GM18520 (cell line): ENCODE data around the gene SLCO1B1.

Experiments
- ATAC-seq: cut with Tn5 transposase; IDR thresholded peaks from one replicate; pipeline ENCODE4 v1.9.1; 2021; ENCODE audit not compliant: unreplicated experiment

The SLCO1B1 gene

DNA sequence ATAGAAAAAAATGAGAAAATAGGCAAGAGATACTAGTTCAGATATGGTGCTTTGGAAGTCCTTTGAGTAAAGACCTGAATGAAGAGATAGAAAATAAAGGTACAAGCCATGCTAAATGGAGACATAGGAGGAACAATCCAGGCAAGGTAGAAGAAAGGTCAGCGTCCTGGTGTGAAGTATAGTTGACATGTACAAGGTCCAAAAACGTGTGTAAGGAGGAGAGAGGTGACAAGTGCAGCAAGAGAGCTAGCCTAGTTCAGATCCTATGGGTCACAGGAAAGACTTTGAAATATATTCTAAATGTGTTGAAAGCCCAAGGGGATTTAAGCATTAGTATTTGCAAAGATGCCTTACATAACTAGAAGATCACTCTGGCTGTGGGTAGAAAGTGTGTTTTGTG, 88.2 kb downstream of the SLCO1B1 start:
- no peak for ATAC-seq

DNA sequence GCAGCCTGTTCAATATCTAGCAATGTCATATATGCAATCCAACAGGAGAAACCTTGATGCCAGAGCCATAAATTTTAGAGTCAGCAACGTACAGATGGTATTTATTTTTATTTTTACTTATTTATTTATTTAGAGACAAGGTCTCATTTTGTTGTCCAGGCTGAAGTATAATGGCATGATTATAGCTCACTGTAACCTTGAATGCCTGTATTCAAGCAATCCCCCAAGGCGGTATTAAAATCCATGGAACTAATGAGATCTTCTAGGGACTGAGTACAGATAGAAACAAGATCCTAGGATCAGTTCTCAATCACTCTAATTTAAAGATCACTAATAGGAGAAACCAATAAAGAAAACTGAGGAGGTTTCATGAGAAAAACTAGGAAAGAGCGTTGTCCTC, 89.3 kb downstream of the SLCO1B1 start:
- no peak for ATAC-seq

DNA sequence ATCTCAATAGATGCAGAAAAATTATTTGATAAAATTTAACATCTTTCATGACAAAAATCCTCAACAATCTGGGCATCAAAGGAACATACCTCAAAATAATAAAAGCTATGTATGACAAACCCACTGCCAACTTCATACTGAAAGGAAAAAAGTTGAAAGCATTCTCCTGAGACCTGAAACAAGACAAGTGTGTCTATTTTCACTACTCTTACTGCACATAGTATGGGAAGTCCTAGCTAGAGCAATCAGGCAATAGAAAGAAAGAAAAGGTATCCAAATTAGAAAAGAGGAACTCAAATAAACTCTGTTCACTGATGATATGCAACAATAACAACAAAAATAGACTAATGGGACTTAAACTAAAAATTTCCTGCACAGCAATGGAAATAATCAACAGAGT, 90.1 kb downstream of the SLCO1B1 start:
- ATAC-seq: no peak

DNA sequence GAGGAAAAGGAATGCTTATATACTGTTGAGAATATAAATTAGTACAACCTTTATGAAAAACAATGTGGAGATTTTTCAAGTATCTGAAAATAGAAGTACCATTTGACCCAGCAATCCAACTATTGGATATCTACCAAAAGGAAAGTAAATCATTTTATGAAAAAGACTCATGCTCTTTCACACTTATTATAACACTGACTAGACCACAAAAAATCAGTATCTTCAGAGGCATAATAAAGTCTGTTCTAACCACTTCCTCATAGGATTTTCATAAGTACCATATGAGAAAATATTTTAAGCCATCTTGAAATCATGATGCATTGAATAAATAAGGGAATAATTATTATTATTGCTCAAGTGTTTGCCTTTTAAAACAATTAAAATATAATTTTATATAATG, 90.8 kb downstream of the SLCO1B1 start:
- no peak for ATAC-seq

DNA sequence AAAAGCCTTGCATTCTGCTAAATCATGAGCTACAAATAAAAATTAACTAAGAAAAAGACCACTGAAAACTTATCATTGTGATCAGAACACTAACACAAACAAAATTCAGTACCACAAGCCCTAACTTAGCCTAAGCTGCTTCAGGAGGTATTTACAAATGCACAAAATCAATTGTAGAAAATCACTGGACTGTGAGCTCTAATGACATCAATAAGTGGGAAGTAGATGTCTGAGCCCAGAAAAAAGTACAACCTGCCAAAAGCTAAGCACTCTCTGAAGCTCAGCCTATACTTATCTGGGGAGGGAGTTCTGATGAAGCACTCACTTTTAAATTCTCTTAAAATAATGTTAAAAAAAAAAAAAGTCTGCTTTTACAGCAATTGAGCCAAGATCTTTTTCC, 92.9 kb downstream of the SLCO1B1 start:
- no peak for ATAC-seq

DNA sequence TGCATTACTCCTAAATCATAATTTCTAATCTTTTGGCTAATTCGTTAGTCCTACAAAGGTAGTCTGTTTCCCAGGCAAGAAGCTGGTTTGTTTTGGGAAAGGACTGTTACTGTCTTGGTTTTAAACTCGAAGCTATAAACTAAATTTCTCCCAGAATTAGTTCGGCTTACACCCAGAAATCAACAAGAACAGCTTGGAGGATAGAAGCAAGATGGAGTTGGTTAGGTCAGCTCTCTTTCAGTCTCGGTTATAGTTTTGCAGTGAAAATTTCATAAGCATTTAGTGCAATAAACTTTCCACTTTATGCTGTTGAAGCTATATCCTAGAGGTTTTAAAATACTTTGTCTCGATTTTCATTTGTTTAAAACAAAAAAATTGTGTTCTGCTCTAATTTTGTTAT, 103.4 kb downstream of the SLCO1B1 start:
- no peak for ATAC-seq

DNA sequence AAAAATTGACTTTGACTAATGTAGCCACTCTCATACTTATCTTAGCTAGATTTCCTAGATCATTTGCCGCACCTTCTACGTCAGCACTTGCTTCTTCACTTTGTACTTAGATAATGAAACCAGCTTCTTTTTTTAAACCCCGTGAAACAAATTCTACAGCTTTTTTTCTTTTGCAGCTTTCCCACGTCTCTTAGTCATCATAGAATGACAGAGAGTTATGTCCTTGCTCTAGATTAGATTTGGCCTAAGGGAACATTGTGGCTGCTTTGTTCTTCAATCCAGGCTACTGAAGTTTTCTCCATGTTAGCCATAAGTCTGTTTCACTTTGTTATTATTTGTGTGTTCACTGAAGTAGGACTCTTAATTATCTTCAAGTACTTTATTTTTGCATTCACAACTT, 108.9 kb downstream of the SLCO1B1 start:
- ATAC-seq: no peak

DNA sequence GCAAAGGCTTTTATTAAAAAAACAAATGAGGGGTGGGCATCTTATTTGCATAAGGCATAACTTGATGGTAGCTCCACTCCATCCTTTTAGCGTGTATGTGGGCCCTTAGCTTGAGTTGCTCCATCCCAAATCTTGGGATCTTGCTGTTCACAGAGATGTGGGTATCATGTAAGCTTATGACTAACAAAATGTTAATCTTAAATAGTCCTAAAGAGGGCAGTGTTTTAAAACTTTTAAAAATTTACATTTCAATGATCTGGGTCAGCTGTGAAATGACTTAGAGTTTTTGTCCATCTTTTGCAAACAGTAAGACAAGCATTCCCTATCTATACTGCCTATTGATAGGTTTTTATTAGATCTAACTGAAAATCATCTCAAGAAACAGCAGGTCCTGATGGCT, 117.7 kb downstream of the SLCO1B1 start:
- ATAC-seq: peak; percentile 52

DNA sequence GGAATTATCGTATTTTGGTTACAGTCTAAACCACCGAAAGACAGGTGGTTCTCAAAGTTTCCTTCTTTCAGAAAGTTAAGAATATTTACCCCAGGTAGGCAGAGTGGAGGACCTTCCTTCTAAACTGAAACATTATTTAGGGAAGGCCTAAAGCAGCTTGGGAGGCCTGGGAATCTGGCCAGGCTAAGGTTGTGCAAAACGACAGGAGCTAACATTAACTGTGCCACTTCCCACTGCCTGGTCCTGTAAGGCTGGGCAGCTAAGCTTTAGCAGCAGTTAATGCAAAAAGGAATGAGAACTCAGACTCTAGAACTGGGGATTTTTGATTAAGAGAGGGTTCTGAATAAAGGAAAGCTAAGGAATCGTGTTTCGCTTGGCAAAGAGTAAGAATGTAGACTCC, 121.1 kb downstream of the SLCO1B1 start:
- no peak for ATAC-seq

DNA sequence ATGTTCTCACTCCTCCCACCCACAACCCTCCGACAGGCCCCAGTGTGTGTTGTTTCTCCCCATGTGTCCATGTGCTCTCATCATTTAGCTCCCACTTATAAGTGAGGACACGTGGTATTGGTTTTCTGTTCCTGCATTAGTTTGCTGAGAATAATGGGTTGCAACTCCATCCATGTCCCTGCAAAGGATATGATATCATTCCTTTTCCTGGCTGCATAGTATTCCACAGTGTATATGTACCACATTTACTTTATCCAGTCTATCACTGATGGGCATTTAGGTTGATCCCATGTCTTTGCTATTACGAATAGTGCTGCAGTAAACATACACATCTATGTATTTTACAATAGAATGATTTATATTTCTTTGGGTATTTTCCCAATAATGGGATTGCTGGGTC, 126.2 kb downstream of the SLCO1B1 start:
- no peak for ATAC-seq

DNA sequence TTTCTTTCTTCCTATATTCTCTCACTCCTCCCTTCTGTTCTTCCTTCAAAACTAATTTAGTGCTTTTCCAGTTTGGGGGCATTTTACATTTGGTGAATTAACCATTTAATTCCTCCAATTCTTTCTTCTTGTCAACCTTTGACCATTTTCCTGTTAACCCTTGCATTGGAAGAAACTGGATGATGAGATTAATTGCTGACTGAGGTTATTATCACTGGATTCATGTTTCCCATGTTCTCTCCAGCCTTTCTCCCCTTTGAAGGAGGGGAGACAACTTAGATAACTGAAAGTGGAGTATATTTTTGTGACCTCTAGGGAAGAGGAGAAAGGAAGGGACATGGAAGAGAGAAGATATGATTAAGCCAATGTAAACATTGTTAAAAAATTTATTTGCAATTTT, 133.2 kb downstream of the SLCO1B1 start:
- ATAC-seq: no peak

DNA sequence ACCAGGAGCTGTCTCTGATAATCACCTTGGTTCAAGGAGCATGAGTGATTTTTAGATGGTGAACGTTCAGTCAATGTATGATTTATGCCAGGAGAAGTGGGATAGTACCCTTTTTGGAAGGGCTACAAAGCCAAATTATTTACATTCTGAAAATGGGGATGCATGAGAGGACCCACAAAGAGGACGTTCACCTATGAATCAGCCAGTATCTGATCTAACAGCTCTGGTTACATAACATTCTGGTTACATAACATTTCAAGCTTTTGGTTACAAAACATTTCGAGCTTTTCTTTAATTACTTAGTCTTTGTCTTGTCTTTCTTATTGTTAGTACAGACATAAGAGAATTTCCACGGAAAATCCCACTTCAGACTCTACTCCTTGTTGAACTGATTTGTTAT, 134.9 kb downstream of the SLCO1B1 start:
- ATAC-seq: no peak

DNA sequence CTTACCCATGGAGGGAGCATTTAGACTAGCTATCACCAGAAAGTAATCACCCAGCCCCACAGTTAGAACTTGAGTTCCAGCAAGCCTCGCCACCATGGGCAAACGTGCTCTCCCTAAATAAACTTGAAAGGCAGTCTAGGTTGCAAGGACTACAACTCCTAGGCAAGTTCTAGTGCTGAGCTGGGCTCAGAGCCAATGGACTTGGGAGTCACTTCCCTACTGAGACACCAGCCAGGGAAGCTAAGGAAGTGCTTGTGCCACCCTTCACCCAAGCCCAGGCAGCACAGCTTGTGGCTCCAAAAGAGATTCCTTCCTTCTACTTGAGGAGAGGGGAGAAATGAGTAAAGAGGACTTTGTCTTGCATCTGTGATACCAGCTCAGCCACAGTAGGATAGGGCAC, 145.8 kb downstream of the SLCO1B1 start:
- ATAC-seq: no peak
